Placental epithelial cell (primary cell): ENCODE measurements around the gene DISP3. TPM values are rescaled to one million over a fixed set of nuclear protein-coding genes. Genes with fewer than 3 reads are reported as not detected.

Experiments used
- total RNA-seq: library from RNA; depleted of rRNA; stranded (reverse); fragments of >200 nt; gene quantifications from 2 replicates; pipeline ENCODE4 v1.2.3, GENCODE V29; 2012

The DISP3 gene, protein sequence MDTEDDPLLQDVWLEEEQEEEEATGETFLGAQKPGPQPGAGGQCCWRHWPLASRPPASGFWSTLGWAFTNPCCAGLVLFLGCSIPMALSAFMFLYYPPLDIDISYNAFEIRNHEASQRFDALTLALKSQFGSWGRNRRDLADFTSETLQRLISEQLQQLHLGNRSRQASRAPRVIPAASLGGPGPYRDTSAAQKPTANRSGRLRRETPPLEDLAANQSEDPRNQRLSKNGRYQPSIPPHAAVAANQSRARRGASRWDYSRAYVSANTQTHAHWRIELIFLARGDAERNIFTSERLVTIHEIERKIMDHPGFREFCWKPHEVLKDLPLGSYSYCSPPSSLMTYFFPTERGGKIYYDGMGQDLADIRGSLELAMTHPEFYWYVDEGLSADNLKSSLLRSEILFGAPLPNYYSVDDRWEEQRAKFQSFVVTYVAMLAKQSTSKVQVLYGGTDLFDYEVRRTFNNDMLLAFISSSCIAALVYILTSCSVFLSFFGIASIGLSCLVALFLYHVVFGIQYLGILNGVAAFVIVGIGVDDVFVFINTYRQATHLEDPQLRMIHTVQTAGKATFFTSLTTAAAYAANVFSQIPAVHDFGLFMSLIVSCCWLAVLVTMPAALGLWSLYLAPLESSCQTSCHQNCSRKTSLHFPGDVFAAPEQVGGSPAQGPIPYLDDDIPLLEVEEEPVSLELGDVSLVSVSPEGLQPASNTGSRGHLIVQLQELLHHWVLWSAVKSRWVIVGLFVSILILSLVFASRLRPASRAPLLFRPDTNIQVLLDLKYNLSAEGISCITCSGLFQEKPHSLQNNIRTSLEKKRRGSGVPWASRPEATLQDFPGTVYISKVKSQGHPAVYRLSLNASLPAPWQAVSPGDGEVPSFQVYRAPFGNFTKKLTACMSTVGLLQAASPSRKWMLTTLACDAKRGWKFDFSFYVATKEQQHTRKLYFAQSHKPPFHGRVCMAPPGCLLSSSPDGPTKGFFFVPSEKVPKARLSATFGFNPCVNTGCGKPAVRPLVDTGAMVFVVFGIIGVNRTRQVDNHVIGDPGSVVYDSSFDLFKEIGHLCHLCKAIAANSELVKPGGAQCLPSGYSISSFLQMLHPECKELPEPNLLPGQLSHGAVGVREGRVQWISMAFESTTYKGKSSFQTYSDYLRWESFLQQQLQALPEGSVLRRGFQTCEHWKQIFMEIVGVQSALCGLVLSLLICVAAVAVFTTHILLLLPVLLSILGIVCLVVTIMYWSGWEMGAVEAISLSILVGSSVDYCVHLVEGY (N-terminal part only)
- total RNA-seq = under 0.01 and 0.54 TPM in 2 replicates

DNA sequence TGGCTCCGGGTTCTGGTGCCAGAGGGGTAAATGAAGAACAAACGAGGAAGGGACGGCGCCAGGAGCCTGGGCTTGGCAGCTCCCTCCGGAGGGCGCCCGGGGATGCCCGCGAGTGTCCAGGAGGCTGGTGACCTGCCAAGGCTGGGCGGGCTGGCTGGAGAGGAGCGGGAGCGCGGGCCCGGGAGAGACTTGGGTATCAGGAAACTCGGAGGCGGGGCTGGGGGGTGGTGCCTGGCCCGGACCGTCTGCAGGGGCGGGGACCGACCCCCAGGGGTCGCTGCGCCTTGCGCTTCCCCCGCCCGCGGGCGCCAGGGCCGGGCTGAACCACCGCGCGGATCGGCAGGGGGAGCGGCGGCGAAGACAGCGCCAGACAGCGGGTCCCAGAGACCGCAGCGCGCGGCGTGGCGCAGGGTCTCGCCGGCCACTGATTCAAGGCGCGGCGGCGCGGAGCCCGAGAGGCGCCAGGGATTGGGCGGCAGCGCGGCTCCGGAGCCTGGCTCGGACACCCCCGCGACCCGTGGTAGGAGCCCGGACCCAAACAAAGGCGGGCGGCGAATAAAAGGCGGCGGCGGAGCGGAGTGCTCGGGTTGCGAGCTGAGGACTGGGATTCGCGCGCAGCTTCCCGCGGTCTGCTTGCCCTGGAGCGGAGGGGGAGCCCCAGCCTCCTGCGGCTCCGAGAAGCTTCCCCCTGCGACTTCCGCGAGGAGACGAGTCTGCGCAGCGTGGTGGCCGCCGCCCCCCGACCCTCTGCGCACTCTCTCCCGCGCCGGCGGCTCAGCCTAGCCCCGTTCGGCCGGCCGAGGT lies at the start of gene DISP3:
Gene DISP3 (plus strand): TSS at position 585 of the 804 bp plus-strand sequence. CDS start 21,838 bp downstream, outside the sequence.

Other genes starting within 250 kb of the DISP3 start
- 30.2 and 57.4 TPM in 2 replicates for gene MTOR, start 216.6 kb upstream of the DISP3 start, total RNA-seq
- gene UBIAD1, start 206.0 kb upstream of the DISP3 start, total RNA-seq = 6.3 and 13.3 TPM in 2 replicates
- 41.8 and 135 TPM in 2 replicates for gene FBXO2, start 175.3 kb downstream of the DISP3 start, total RNA-seq
- 20.7 and 33.4 TPM in 2 replicates for gene FBXO44, start 175.7 kb downstream of the DISP3 start, total RNA-seq
- 28.7 and 29.2 TPM in 2 replicates for gene FBXO6, start 185.0 kb downstream of the DISP3 start, total RNA-seq
- gene MAD2L2, start 202.0 kb downstream of the DISP3 start, total RNA-seq = 42.3 and 56.1 TPM in 2 replicates
- under 0.01 TPM in 1 of 2 replicates, not detected in the other for gene DRAXIN, start 212.6 kb downstream of the DISP3 start, total RNA-seq